NB4 (cell line): ENCODE data around the gene RNASEH2A.

Experiments
- DNase-seq: peaks from one replicate; pipeline ENCODE4 v3.0.0; 2010; ENCODE audit warnings: low read depth
- H3K4me3 ChIP-seq: one replicate; pipeline ENCODE4 v1.5.1; 2011; ENCODE audit warnings: mild to moderate bottlenecking, low read depth, low read length, moderate library complexity
- CTCF ChIP-seq: IDR thresholded peaks from one replicate; pipeline ENCODE4 v1.5.1; 2012; ENCODE audit warnings: low read depth, low read length
- MAX ChIP-seq: IDR thresholded peaks from 2 replicates; pipeline ENCODE4 v1.6.1; 2011; ENCODE audit warnings: low read depth, low read length
- MYC ChIP-seq: IDR thresholded peaks from 2 replicates; pipeline ENCODE4 v1.6.1; 2011; ENCODE audit warnings: low read depth, low read length
- POLR2A ChIP-seq: IDR thresholded peaks from 2 replicates; pipeline ENCODE4 v1.6.1; 2011; ENCODE audit warnings: mild to moderate bottlenecking; ENCODE audit not compliant: insufficient read length; ENCODE audit errors: extremely low read depth

Gene RNASEH2A

GRCh38 chr19:12788682-12789097, 17.7 kb upstream of the RNASEH2A start:
- peak; percentile 69 for DNase-seq
- H3K4me3 ChIP-seq = peak overlapping the region; percentile 56
- TF ChIP-seq POLR2A (no peak), CTCF (no peak), MYC (no peak), MAX (no peak; the same call in 1 of the 2 replicates)

- TF ChIP-seq POLR2A = no peak
- TF ChIP-seq MYC = no peak
- TF ChIP-seq MAX = no peak
- TF ChIP-seq CTCF = no peak
- DNase-seq = no peak
- H3K4me3 ChIP-seq = peak overlapping the region; percentile 56
Observed at GRCh38 chr19:12789098-12789903, 17.1 kb upstream of the RNASEH2A start.

GRCh38 chr19:12789904-12790619, 16.3 kb upstream of the RNASEH2A start:
- peak; percentile 99 for DNase-seq
- peak; percentile 23 for TF ChIP-seq POLR2A
- no peak for TF ChIP-seq CTCF
- TF ChIP-seq MYC = peak; percentile 85
- TF ChIP-seq MAX = peak; percentile 55
- peak overlapping the region; percentile 57 for H3K4me3 ChIP-seq

- no peak; the same call in 1 of the 2 replicates for TF ChIP-seq MAX
- TF ChIP-seq CTCF = no peak
- TF ChIP-seq MYC = no peak
- TF ChIP-seq POLR2A = no peak
- no peak for DNase-seq
- peak overlapping the region; percentile 57 for H3K4me3 ChIP-seq
Observed at GRCh38 chr19:12790628-12791344, 15.6 kb upstream of the RNASEH2A start.

- peak; percentile 98 for DNase-seq
- peak within 1 kb of the TSS; percentile 78 for H3K4me3 ChIP-seq
- TF ChIP-seq CTCF = no peak
- peak; percentile 90; the same call in 1 of the 2 replicates for TF ChIP-seq MAX
- TF ChIP-seq POLR2A = peak; percentile 100
- peak; percentile 46; the same call in 1 of the 2 replicates for TF ChIP-seq MYC
Observed at GRCh38 chr19:12791345-12792050, 14.9 kb upstream of the RNASEH2A start, which contains the start of gene JUNB. TSS of gene JUNB (plus strand) at chr19:12791486. CDS start at chr19:12791772, 286 bp downstream.
